Endodermal cell (in vitro differentiated cells): Measurements from ENCODE around the gene ALAS1. TPM values are rescaled to one million over a fixed set of nuclear protein-coding genes. Genes with fewer than 3 reads are reported as not detected.

Experiments
- DNase-seq: peaks from one replicate; pipeline ENCODE4 v3.0.0-alpha.2; 2017
- H3K27ac ChIP-seq: 2 replicates; pipeline ENCODE4 v1.5.1; 2013; ENCODE audit warnings: mild to moderate bottlenecking, low read depth, low read length, moderate library complexity
- H3K27me3 ChIP-seq: 2 replicates; pipeline ENCODE4 v1.6.1; 2013; ENCODE audit warnings: mild to moderate bottlenecking, low read length, moderate library complexity; ENCODE audit not compliant: insufficient read depth, control insufficient read depth, poor library complexity, severe bottlenecking
- H3K36me3 ChIP-seq: 2 replicates; pipeline ENCODE4 v1.7.0; 2013; ENCODE audit warnings: mild to moderate bottlenecking, low read length, moderate library complexity; ENCODE audit not compliant: control insufficient read depth, insufficient read depth
- H3K4me1 ChIP-seq: one replicate; pipeline ENCODE4 v1.7.0; 2013; ENCODE audit warnings: low read length; ENCODE audit not compliant: control insufficient read depth, insufficient read depth
- H3K4me3 ChIP-seq: 2 replicates; pipeline ENCODE4 v1.5.1; 2013; ENCODE audit warnings: mild to moderate bottlenecking, low read length, moderate library complexity
- H3K9ac ChIP-seq: 2 replicates; pipeline ENCODE4 v1.6.1; 2013; ENCODE audit warnings: mild to moderate bottlenecking, low read length, moderate library complexity; ENCODE audit not compliant: poor library complexity, severe bottlenecking; ENCODE audit errors: extremely low read depth
- H3K9me3 ChIP-seq: 2 replicates; pipeline ENCODE4 v1.6.1; 2013; ENCODE audit warnings: mild to moderate bottlenecking, low read length, moderate library complexity; ENCODE audit not compliant: control insufficient read depth
- H3K27ac Mint-ChIP-seq: 2 replicates; pipeline ENCODE4 v1.8.0; 2020; ENCODE audit warnings: mixed read lengths
- H3K27me3 Mint-ChIP-seq: 2 replicates; pipeline ENCODE4 v1.8.0; 2021; ENCODE audit warnings: mild to moderate bottlenecking, mixed read lengths; ENCODE audit not compliant: insufficient read depth
- H3K36me3 Mint-ChIP-seq: 2 replicates; pipeline ENCODE4 v1.8.0; 2020; ENCODE audit warnings: low read depth, mixed read lengths
- H3K4me1 Mint-ChIP-seq: 2 replicates; pipeline ENCODE4 v1.8.0; 2020; ENCODE audit warnings: mixed read lengths
- H3K4me3 Mint-ChIP-seq: 2 replicates; pipeline ENCODE4 v1.8.0; 2020; ENCODE audit warnings: mild to moderate bottlenecking, moderate library complexity, mixed read lengths
- H3K9me3 Mint-ChIP-seq: 2 replicates; pipeline ENCODE4 v1.8.0; 2020; ENCODE audit warnings: mild to moderate bottlenecking, mixed read lengths
- WGBS, 2 experiments: methylation state at CpG; one replicate each; pipeline versions ENCODE4 v1.1.5 to v1.1.7; 2013; ENCODE audit warnings: missing lambda C conversion rate in 2 of 2, mixed read lengths in 1 of 2; ENCODE audit not compliant: insufficient coverage in 1 of 2, insufficient read length in 1 of 2; 5-methylcytosine and 5-hydroxymethylcytosine counted together
- total RNA-seq, 2 donors: library from RNA; stranded (reverse); fragmentation: NEBNext Ultra II Directional in 1 of 2; extraction: Animal tissue kit (Norgen Biotek cat#: 25700) in 1 of 2; gene quantifications; 2 replicates in 1 of 2; 3 replicates in 1 of 2; pipeline ENCODE4 v1.2.1, GENCODE V29; 2021
- TF ChIP-seq, protein P1 (sequence below): fragments of 200-600 bp; sonication (generic); conservative IDR thresholded peaks from 2 replicates; pipeline ENCODE4 v1.5.0; 2021; ENCODE audit warnings: antibody characterized with exemption, mild to moderate bottlenecking

The ALAS1 gene
- total RNA-seq, 2 donors from 2014 or later = 33.6 to 50.1 TPM

DNA sequence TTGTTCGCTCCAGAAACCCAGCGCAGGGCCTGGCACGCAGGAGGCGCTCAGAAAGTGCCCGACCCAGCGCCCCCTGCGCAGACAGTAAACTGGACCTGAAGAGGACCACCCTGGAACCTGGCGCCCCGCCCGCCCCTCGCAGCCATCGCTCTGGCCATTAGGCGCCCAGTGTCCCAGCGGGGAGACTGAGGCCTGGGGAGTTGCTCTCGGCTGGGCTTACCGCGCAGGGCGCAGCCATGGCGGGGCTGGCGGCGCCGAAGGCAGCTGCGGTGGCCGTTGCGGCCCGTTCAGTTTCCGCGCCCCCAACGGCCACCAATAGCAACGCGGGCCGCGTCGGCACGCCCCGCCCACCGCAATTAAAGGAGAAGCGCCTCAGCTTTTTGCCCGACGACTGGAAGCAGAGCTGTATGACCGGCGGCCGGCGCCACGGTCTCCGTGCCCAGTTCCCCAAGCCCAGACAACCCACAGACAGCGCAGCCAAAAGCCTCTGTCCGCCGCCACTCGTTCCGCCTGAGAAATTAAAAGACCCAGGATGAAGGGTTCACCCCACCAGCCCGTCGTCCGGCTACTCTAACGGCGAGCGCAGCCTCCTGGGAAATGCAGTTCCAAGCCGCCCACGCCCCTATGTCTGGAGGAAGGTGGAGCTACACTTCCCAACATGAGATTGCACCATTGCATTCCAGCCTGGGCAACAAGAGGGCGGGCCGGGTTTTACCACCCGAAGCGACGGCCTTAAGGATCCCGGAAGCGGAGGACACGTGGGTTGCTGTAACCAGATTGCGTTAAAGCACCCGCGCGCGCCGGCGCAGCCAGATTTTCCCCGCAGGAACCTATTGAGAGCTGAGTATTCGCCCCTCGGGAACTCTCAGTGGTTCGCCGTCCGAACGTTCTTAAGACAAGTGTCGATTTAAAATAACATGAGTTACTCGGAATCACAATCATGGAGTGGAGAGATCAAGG is 43.5 kb upstream of the ALAS1 start, which contains the start of gene POC1A:
Gene POC1A (minus strand): TSS at position 289 of the 960 bp plus-strand sequence. CDS start 51 bp downstream, at position 238.
- no peaks in the 10 kb centered on the region for H3K27me3 ChIP-seq
- Mint-ChIP-seq H3K27me3 (no peaks in the 10 kb centered on the region), H3K9me3 (no peaks in the 10 kb centered on the region), H3K27ac (peak within 1 kb of the TSS; percentile 98), H3K4me3 (peak within 1 kb of the TSS; percentile 88), H3K36me3 (peaks cover 2% of the 10 kb centered on the region), H3K4me1 (peaks cover 8% of the 10 kb centered on the region)
- peak within 1 kb of the TSS; percentile 51 for H3K27ac ChIP-seq
- peak within 1 kb of the TSS; percentile 90 for H3K4me3 ChIP-seq
- DNase-seq = peak; percentile 97
- TF ChIP-seq, protein P1, sequence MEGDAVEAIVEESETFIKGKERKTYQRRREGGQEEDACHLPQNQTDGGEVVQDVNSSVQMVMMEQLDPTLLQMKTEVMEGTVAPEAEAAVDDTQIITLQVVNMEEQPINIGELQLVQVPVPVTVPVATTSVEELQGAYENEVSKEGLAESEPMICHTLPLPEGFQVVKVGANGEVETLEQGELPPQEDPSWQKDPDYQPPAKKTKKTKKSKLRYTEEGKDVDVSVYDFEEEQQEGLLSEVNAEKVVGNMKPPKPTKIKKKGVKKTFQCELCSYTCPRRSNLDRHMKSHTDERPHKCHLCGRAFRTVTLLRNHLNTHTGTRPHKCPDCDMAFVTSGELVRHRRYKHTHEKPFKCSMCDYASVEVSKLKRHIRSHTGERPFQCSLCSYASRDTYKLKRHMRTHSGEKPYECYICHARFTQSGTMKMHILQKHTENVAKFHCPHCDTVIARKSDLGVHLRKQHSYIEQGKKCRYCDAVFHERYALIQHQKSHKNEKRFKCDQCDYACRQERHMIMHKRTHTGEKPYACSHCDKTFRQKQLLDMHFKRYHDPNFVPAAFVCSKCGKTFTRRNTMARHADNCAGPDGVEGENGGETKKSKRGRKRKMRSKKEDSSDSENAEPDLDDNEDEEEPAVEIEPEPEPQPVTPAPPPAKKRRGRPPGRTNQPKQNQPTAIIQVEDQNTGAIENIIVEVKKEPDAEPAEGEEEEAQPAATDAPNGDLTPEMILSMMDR = peak; percentile 34
- H3K4me1 ChIP-seq = no peaks in the 10 kb centered on the region
- 1 to 2% methylated on average over 55 to 83 of the region's 83 CpGs for WGBS, 2 experiments
- H3K36me3 ChIP-seq = no peaks in the 10 kb centered on the region
- no peaks in the 10 kb centered on the region for H3K9me3 ChIP-seq
- H3K9ac ChIP-seq = peak within 1 kb of the TSS; percentile 76

- Histone ChIP-seq H3K36me3 (no peaks in the 10 kb centered on the region), H3K4me3 (no peak overlapping the region), H3K9ac (no peak overlapping the region), H3K27me3 (no peaks in the 10 kb centered on the region), H3K9me3 (no peaks in the 10 kb centered on the region), H3K4me1 (no peaks in the 10 kb centered on the region), H3K27ac (no peak overlapping the region)
- WGBS, 2 experiments = 94 to 96% methylated on average over 3 to 4 of the region's 4 CpGs
- Mint-ChIP-seq H3K27ac (no peak overlapping the region), H3K27me3 (no peaks in the 10 kb centered on the region), H3K4me3 (peak overlapping the region; percentile 88), H3K9me3 (no peaks in the 10 kb centered on the region), H3K36me3 (no peaks in the 10 kb centered on the region), H3K4me1 (peaks cover 8% of the 10 kb centered on the region)
- no peak for DNase-seq
- TF ChIP-seq, protein P1 = no peak
These were observed 42.0 kb upstream of the ALAS1 start for GRCh38 chr3:52155912-52156311.

DNA sequence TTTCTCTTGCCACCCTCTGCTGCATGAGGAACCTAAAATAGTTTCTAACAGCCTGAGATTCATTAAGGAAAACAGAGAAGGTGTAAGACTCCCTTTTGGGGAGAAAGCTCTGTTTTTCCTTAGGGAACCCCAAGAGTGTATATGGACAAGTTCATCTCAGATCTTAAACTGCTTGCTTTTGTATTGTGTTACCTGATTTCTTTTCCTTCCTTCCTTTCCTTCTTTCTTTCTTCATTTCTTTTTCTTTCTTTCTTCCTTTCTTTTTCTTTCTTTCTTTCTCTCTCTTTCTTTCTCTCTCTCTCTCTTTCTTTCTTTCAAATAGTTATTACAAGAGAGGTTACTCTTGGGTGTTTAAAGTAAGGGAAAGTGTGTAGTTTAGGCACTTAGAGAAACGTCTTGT is 38.5 kb upstream of the ALAS1 start:
- no peaks in the 10 kb centered on the region for H3K4me1 ChIP-seq
- no peak overlapping the region for H3K27ac ChIP-seq
- no peak overlapping the region for H3K27ac Mint-ChIP-seq
- no peaks in the 10 kb centered on the region for H3K36me3 ChIP-seq
- H3K9ac ChIP-seq = no peak overlapping the region
- 71% methylated on average over 1 of the region's 1 CpG; no CpG with 5 or more reads in 1 of the 2 experiments for WGBS, 2 experiments
- no peak for DNase-seq
- H3K4me3 ChIP-seq = no peak overlapping the region
- no peaks in the 10 kb centered on the region for H3K36me3 Mint-ChIP-seq
- no peaks in the 10 kb centered on the region for H3K27me3 ChIP-seq
- H3K4me1 Mint-ChIP-seq = no peaks in the 10 kb centered on the region
- TF ChIP-seq, protein P1 = no peak
- H3K27me3 Mint-ChIP-seq = no peaks in the 10 kb centered on the region
- H3K9me3 Mint-ChIP-seq = peaks cover 12% of the 10 kb centered on the region
- peaks cover 6% of the 10 kb centered on the region for H3K9me3 ChIP-seq
- no peak overlapping the region for H3K4me3 Mint-ChIP-seq
